Epithelial cell of esophagus (primary cell): ENCODE results near the gene CLEC16A.

Source experiments
- DNase-seq: peaks from one replicate; pipeline ENCODE4 v3.0.0; 2010; ENCODE audit warnings: low read depth
- H3K4me3 ChIP-seq: 2 replicates; pipeline ENCODE4 v1.5.1; 2011; ENCODE audit warnings: mild to moderate bottlenecking, low read length, control low read depth
- TF ChIP-seq, protein P1 (sequence below): IDR thresholded peaks from 2 replicates; pipeline ENCODE4 v1.5.1; 2011; ENCODE audit warnings: low read depth, mild to moderate bottlenecking, low read length, control low read depth, inconsistent platforms; ENCODE audit not compliant: insufficient read depth; ENCODE audit errors: missing control alignments

CLEC16A gene

DNA sequence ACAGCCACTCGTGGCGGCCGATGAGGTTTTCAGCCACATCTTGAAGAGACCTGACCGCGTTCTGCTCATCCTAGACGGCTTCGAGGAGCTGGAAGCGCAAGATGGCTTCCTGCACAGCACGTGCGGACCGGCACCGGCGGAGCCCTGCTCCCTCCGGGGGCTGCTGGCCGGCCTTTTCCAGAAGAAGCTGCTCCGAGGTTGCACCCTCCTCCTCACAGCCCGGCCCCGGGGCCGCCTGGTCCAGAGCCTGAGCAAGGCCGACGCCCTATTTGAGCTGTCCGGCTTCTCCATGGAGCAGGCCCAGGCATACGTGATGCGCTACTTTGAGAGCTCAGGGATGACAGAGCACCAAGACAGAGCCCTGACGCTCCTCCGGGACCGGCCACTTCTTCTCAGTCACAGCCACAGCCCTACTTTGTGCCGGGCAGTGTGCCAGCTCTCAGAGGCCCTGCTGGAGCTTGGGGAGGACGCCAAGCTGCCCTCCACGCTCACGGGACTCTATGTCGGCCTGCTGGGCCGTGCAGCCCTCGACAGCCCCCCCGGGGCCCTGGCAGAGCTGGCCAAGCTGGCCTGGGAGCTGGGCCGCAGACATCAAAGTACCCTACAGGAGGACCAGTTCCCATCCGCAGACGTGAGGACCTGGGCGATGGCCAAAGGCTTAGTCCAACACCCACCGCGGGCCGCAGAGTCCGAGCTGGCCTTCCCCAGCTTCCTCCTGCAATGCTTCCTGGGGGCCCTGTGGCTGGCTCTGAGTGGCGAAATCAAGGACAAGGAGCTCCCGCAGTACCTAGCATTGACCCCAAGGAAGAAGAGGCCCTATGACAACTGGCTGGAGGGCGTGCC lies 37.2 kb upstream of the CLEC16A start:
- TF ChIP-seq, protein P1, sequence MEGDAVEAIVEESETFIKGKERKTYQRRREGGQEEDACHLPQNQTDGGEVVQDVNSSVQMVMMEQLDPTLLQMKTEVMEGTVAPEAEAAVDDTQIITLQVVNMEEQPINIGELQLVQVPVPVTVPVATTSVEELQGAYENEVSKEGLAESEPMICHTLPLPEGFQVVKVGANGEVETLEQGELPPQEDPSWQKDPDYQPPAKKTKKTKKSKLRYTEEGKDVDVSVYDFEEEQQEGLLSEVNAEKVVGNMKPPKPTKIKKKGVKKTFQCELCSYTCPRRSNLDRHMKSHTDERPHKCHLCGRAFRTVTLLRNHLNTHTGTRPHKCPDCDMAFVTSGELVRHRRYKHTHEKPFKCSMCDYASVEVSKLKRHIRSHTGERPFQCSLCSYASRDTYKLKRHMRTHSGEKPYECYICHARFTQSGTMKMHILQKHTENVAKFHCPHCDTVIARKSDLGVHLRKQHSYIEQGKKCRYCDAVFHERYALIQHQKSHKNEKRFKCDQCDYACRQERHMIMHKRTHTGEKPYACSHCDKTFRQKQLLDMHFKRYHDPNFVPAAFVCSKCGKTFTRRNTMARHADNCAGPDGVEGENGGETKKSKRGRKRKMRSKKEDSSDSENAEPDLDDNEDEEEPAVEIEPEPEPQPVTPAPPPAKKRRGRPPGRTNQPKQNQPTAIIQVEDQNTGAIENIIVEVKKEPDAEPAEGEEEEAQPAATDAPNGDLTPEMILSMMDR: no peak
- DNase-seq: no peak

GRCh38 chr16:10907757-10908045 lies 36.7 kb upstream of the CLEC16A start:
- H3K4me3 ChIP-seq: no peak overlapping the region
- TF ChIP-seq, protein P1: no peak
- DNase-seq: no peak

More for the DNA sequence above, 37.2 kb upstream of the CLEC16A start:
- no peak overlapping the region for H3K4me3 ChIP-seq

DNA sequence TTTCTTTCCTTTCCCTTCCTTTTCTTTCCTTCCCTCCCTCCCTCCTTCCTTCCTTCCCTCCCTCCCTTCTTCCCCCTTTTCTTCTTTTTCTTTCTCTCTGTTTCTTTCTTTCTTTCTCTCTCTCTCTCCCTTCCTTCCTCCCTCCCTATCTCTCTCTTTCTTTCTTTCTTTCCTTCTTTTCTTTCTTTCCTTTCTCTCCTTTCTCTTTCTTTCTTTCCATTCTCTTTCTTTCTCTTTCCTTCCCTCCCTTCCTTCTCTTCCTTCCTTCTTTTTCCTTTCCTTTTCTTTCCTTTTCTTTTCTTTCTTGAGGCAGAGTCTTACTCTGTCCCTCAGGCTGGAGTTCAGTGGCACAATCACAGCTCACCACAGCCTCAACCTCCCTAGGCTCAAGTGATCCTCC lies 33.1 kb upstream of the CLEC16A start:
- TF ChIP-seq, protein P1: no peak
- DNase-seq: no peak
- H3K4me3 ChIP-seq: no peak overlapping the region

DNA sequence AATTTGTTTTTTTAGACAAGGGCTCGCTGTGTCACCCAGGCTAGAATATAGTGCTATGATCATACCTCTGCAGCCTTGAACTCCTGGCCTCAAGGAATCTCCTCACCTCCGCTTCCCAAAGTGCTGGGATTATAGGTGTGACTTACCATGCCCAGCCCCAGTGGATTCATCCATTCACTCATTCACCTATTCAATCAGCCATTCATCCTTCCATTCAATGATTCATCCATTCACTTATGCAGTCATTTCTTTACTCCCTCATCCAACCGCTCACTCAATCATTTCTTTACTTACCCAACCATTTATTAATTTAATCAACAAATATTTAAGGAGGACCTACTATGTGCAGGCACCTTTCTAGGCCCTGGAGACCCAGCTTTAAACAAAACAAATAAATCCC lies 27.8 kb upstream of the CLEC16A start:
- TF ChIP-seq, protein P1: no peak
- DNase-seq: no peak

DNA sequence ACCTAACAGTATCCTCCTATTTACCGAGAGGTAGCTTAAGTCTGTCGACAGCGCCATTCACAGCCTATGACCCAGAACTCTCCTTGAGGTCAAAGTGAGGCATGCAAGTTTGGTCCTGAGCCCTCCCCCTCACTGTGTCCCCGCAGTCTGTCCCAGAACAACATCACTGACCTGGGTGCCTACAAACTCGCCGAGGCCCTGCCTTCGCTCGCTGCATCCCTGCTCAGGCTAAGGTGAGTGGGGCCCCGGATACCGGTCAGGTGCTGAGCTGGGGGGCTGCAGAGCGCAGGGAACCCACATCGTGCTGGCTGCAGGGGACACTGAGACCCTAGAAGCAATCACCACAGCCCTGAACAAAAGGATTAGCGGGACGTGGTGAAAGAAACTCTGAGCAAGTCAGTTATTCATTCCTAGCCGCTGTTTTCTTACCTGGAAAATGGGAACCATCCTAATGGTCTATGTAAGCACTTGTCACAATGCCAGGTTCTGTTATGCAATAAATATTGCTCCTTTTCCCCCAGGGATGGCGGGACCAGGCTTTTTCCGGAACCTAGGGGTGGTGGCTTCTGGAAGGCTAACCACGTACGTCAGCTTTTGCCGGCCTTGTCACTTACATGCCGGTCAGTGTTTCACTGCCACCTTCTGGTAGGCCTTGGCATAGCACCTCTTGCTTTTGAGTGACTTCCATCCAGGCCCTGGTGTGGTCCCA lies 25.9 kb upstream of the CLEC16A start:
- peak; percentile 94 for DNase-seq
- TF ChIP-seq, protein P1: peak; percentile 100
- no peak overlapping the region for H3K4me3 ChIP-seq

More for the DNA sequence above, 27.8 kb upstream of the CLEC16A start:
- H3K4me3 ChIP-seq: no peak overlapping the region

DNA sequence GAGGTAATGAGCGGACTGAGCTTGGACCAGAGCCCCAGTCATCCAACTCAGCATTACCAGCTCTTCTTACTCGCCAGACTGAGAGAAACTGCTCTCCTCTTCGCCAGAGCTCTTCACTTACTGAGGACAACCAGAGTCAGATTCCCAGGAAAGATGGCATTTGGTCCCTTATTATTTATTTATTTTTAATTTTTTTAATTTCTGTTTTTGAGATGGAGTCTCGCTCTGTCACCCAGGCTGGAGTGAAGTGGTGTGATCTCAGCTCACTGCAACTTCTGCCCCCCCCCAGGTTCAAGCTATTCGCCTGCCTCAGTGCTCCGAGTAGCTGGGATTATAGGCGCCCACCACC lies 25.4 kb upstream of the CLEC16A start:
- no peak for DNase-seq
- H3K4me3 ChIP-seq: no peak overlapping the region
- TF ChIP-seq, protein P1: no peak
